NT2/D1 (cell line): ENCODE measurements around the gene KRTAP10-1.

Experiments used
- SUZ12 ChIP-seq: IDR thresholded peaks from 2 replicates; pipeline ENCODE4 v1.6.1; 2011; ENCODE audit not compliant: insufficient read length, insufficient read depth; ENCODE audit errors: extremely low read depth
- YY1 ChIP-seq: IDR thresholded peaks from 2 replicates; pipeline ENCODE4 v1.6.1; 2011; ENCODE audit not compliant: insufficient read length, insufficient read depth
- ZNF274 ChIP-seq: IDR thresholded peaks from 2 replicates; pipeline ENCODE4 v1.6.1; 2011; ENCODE audit warnings: mild to moderate bottlenecking, low read depth, low read length

DNA sequence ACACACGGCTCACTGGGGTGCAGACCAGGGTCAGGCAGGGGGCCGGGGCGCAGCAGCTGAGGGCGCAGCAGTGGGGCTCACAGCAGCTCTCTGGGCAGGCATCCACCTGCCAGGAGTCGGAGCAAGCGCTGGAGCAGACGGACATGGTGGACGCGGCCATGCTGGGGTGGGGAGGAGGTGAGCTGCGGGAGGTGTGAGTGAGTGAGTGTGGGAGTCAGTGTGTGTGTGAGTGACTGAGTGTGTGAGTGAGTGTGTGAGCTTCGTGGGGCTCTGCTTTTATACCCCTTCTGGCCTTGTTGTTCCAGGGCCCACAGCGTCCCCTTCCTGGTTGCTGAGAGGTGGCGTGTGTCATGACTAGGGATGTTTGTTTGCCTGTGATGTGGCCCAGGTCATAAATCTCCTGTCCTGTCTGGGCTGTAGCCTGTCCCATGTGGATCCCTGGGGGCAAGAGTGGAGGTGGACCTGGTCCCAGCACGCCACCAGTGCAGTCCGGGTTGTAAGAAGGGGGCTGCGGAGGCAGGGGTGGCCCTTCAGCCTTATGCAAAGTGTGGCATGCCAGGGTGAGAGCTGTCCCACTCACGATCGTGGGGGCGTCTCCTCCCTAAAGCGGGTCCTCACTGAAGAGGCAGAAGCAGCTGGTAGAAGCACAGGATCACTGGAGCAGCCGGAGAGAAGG is at the start of gene KRTAP10-1:
- TF ChIP-seq YY1: no peak
- TF ChIP-seq ZNF274: no peak
- TF ChIP-seq SUZ12: no peak
